ENCODE data around the gene H3-3A. TPM values are rescaled to one million over a fixed set of nuclear protein-coding genes. Genes with fewer than 3 reads are reported as not detected.

H3-3A gene
- 429 and 466 TPM in 2 replicates for total RNA-seq (2014; rRNA removed; shearing (Covaris generic))

DNA sequence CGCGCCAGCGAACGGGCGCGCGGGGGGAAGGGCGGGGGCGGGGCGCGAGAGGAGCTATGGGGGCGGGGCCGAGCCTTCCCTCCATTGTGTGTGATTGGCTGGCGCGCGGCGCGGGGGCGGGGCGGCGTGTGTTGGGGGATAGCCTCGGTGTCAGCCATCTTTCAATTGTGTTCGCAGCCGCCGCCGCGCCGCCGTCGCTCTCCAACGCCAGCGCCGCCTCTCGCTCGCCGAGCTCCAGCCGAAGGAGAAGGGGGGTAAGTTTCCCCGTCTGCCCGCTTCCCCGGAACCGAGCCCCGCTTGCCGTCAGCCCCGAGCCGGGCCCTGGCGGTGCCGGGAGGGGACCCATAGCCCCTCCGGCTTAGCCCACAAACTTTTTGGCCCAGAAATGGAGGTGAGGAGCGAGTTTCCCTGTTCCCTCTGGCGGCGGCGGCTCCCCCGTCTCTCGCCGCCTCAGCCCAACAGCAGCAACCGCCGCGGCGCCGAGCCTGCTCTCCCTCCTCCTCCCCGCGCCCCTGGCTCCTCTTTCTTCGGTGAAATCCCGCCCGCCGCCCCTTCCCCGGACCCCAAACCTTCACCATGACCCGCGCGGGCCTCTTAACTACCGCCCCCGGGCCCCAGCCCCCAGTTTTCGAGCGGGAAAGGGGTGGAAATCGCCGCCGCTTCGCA, at the start of gene H3-3A:
Gene H3-3A, plus strand, starts transcription at position 159 of the 666 bp plus-strand sequence. CDS start 1,636 bp downstream, outside the sequence.
- peak; percentile 93 for DNase-seq (ENCODE audit: low spot score)

DNA sequence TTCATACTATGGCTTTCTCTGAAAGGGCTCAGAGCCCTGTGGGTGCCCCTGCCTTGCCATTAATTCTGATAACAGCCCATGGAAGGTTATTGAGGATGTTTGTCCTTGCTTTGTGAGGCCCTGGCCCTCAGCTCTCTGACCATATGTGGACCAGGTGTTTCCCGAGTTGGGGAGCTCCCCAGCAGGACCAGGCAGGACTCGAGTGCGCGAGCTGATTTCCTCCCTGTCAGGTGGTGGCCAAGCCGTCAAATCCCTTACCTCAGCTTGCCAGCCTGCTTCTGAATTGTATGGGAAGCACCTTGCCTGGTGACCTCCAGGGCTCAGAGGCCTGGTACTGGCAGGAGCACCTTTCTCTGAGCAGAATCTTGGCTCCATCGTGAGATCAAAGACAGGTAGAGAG, 45.4 kb upstream of the H3-3A start:
- DNase-seq (ENCODE audit: low spot score) = no peak

DNA sequence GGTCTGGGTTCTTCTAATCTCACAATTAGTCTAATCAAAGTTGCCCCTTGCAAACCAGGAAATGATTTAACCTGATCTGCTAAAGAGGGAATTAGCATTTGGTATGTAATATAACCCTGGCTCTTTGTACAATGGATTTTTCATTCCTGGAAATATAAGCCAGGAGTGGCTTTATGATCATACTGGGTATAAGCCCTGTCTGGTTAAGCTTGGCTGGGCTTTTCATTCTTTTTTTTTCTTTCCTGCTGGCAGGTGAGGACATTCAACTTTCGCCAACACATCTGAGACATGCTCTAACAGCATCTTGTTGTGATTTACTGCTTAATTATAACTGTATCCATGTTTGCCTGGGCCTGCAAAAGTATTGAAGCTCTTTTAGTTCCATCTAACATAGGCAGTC, 42.9 kb upstream of the H3-3A start:
- no peak for DNase-seq (ENCODE audit: low spot score)

- no peak for DNase-seq (ENCODE audit: low spot score)
Observed at GRCh38 chr1:226021401-226021800, 41.1 kb upstream of the H3-3A start.

DNA sequence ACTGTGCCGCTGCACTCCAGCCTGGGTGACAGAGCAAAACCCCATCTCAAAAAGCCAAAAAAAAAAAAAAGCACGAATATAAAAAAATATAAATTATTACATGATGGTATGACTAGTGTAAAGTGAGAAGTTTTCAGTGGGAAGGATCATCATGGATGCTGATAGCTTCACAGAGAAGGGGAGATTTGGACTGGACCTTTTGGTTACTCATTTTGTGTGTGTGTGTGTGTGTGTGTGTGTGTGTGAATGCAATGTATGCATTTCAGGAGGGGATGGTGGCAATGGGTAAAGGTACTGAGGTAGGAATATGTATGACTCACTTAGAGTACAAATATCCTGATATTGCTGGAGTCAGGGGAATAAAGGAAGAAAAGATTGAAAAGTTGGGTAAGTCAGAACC, 40.7 kb upstream of the H3-3A start:
- no peak for DNase-seq (ENCODE audit: low spot score)

DNA sequence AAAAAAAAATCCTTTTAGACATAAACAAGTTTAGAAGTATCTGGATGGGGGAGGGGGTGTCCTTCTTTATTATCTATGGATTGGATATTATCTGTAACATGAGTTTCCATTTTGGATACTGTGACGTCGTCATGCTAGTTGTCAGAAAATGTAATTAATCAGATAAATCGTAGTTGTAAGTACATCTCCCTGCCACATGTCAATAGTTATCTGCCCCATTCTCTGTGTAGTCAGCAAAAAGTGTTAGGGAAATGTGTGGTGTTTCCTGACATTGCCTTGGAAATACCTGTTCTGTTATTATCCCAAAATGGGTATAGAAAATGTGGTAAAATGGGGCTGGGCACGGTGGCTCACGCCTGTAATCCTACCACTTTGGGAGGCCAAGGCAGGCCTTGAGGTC, 38.8 kb upstream of the H3-3A start:
- no peak for DNase-seq (ENCODE audit: low spot score)

DNA sequence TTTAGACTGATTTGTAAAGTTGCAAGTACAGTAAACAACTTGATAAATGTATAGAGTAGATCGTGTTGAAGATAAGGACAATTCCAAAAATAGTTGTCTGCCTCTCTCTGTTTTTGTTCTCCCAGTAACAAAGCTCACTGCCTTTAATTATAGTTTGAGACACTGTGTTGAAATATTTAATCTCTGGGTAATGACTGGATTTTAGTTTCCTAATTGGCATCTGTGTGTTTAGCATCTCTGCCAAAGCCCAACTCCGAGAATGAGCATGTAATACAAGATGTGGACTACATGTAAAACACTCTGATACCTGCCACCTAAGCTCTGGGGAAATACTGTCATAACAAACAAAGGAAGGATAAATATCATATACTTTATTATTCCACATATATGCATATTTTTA, 35.7 kb upstream of the H3-3A start:
- no peak for DNase-seq (ENCODE audit: low spot score)

- no peak for DNase-seq (ENCODE audit: low spot score)
Observed at GRCh38 chr1:226027538-226028217, 34.8 kb upstream of the H3-3A start.

DNA sequence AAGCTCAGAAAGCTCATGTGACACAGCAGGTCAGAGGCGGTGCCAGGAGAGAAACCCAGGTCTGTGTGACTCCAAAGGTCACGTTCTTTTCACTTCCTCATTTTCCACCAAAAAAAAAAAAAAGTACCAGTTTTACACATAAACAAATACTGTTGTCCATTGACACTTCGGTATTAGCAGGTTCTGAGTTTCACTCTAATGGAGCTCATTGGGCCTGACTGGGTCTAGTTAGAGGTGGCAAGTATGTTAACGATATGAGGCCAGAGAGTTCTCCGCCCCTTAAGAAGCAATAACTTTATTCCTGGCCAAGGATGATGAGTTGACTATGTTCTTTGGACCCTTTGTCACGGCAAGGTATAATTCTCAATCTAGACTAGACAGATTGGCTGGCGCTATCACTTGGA, 33.4 kb upstream of the H3-3A start:
- no peak for DNase-seq (ENCODE audit: low spot score)

GRCh38 chr1:226029568-226030225, 32.8 kb upstream of the H3-3A start:
- no peak for DNase-seq (ENCODE audit: low spot score)

DNA sequence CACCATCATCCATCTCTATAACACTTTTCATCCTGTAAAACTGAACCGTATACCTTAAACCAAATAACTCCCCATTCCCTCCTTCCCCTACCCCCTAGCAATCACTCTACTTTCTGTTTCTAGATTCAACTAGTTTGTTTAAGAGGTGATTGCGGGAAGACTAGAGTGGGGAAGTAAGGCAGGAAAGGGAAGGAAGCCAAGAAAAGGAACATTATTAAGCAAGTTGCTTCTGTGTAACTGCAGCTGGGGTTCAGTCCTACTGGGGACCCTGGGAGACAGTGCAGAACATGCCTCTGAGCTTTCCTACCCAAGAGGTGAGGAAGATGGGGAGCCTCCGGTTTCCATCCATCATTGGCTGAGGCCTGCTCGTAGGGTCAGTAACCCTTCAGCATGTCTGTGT, 28.9 kb upstream of the H3-3A start:
- no peak for DNase-seq (ENCODE audit: low spot score)

GRCh38 chr1:226033991-226034390, 28.5 kb upstream of the H3-3A start:
- DNase-seq (ENCODE audit: low spot score) = no peak

- DNase-seq (ENCODE audit: low spot score) = peak; percentile 48
Observed at GRCh38 chr1:226034482-226034881, 28.0 kb upstream of the H3-3A start.

- DNase-seq (ENCODE audit: low spot score) = no peak
Observed at GRCh38 chr1:226035915-226036314, 26.6 kb upstream of the H3-3A start.

DNA sequence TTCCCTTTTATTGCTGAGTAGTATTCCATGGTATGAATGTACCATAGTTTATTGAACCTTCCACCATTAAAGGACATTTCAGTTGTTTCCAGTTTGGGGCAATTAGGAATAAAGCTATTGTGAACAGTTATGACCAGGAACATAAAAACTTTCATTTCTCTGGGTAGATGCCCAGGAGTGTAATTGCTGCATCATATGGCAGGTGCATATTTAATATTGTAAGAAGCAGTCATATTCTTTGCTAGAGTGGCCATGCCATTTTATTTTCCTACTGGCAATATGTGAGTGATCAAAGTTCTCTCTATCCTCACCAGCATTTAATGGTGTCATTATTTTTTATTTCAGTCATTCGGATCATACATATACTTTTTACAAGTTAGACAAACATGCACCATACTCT, 23.9 kb upstream of the H3-3A start:
- no peak for DNase-seq (ENCODE audit: low spot score)

DNA sequence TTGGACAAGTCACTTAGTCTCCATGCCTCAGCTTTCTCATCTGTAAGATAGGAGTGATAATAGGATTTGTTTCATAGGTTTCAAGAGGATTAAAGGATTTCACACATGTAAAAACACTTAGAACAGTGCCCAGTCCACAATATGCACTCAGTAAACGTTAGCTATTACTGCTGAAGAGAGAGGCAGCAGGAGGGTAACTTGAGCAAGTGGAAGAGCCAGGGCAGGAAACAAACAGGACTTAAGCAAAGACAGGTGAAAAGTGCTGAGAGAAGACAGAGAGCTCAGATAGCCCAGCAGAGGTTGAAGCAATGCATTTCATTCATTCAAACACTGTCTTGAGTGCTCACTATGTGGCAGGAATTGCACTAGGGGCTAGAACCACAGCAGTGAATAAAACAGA, 21.1 kb upstream of the H3-3A start:
- no peak for DNase-seq (ENCODE audit: low spot score)

DNA sequence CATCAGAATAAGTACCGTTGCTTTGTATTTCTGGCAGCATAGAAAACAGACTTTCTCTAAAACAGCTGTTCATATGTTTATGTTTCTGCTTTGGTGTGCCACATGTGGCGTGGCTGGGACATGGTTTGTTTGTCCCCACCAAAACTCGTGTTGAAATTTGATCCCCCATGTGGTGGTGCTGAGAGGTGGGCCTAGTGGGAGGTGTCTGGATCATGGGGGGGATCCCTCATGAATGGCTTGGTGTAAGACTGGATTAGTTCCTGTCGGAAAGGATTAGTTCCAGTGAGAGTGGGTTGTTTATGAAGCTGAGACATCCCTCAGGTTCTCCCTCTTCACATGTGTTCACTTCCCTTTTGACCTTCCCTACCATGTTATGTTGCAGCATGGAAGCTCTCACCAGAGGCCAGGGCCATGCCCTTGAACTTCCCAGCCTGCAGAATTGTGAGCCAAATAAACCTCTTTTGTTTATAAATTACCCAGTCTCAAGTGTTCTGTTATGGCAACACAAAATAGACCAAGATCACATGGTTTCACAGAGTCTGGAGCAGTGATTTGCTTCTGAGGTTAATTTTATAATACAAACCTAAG, 17.9 kb upstream of the H3-3A start:
- no peak for DNase-seq (ENCODE audit: low spot score)

DNA sequence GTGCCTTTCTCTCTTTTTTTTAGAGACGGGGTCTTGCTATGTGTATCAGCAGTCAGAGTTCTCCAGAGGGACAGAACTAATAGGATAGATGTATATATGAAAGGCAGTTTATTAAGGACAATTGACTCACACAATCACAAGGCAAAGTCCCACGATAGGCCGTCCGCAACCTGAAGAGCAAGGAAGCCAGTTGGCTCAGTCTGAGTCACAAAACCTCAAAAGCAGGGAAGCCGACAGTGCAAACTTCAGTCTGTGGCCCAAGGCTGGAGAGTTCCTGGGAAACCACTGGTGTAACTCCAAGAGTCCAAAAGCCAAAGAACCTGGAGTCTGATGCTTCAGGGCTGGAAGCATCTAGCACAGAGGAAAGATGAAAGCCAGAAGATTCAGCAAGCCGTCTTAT, 16.3 kb upstream of the H3-3A start:
- peak; percentile 79 for DNase-seq (ENCODE audit: low spot score)

- no peak for DNase-seq (ENCODE audit: low spot score)
Observed at GRCh38 chr1:226047495-226047894, 15.0 kb upstream of the H3-3A start.

- DNase-seq (ENCODE audit: low spot score) = no peak
Observed at GRCh38 chr1:226048886-226049285, 13.6 kb upstream of the H3-3A start.

- DNase-seq (ENCODE audit: low spot score) = no peak
Observed at GRCh38 chr1:226050133-226050532, 12.4 kb upstream of the H3-3A start.

GRCh38 chr1:226051365-226051764, 11.2 kb upstream of the H3-3A start:
- DNase-seq (ENCODE audit: low spot score) = no peak

DNA sequence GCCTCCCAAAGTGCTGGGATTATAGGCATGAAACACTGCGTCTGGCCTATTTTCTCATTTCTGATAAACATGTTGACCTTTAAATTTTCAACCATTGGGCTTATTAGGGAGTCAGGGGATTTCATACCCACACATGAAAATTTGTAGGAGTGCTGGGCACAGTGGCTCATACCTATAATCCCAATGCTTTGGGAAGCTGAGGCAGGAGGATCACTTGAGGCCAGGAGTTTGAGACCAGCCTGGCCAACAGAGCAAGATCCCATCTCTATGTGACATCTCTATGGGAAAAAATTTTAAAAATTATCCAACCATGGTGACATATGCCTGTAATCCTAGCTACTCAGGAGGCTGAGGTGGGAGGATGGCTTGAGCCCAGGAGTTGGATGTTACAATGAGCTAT, 10.5 kb upstream of the H3-3A start:
- DNase-seq (ENCODE audit: low spot score) = no peak
